ENCODE measurements around the gene OR6C75.
"Not testable (repeated sequence)": the region's sequence is repeated elsewhere in the genome, so short reads cannot be mapped to it uniquely, and the experiment has no call there.

Gene OR6C75

GRCh38 chr12:55362675-55363074 lies at the start of gene OR6C75:
Gene OR6C75 (plus strand): TSS chr12:55362975. CDS start chr12:55365111, 2,136 bp downstream.
- DNase-seq (ENCODE audit: low read depth in 2 of 2), result no peak

GRCh38 chr12:55314043-55314442 lies 48.7 kb upstream of the OR6C75 start, which contains the start of gene OR6C1:
Gene OR6C1 (plus strand): TSS chr12:55314343. CDS start chr12:55320600, 6,257 bp downstream.
- DNase-seq (ENCODE audit: low read depth in 2 of 2), result no peak

DNA sequence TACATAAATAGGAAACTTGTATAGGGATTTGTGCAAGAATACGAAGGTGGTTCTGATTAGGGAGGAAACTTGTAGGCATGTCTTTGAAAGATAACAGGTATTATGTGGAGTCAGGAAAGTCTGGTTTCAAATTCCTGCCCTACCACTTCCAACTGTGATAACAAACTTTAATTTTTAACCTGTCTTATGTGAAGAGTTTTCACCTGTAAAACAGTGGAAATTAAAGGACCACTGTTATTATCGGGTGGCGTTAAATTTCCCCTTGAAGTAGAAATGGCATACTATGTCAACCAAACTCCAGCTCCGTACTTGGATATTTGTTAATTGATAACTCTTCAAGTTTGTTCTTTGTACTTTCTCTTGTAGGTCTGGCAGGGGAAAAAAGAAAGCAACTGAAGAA lies 42.6 kb upstream of the OR6C75 start:
- DNase-seq (ENCODE audit: low read depth in 2 of 2), result no peak

DNA sequence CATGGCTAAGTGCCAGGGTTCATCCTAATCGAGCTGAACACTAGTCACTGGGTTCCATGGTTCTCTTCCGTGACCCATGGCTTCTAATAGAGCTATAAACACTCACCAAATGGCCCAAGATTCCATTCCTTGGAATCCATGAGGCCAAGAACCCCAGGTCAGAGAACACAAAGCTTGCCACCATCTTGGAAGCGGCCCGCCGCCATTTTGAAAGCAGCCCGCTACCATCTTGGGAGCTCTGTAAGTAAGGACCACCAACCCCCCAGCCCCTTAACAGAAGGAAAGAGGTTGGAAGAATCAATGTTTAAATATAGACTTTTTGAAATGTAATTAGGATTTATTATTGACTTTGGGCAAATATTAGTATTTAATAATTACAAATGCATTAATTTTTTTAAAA lies 37.0 kb upstream of the OR6C75 start:
- not testable (repeated sequence) for DNase-seq (ENCODE audit: low read depth in 2 of 2)

- no peak for DNase-seq (ENCODE audit: low read depth in 2 of 2)
These were observed 32.3 kb upstream of the OR6C75 start, which contains the start of gene OR6C3 for GRCh38 chr12:55330446-55330845. Gene OR6C3 (plus strand): TSS chr12:55330746. CDS start chr12:55331701, 955 bp downstream.

DNA sequence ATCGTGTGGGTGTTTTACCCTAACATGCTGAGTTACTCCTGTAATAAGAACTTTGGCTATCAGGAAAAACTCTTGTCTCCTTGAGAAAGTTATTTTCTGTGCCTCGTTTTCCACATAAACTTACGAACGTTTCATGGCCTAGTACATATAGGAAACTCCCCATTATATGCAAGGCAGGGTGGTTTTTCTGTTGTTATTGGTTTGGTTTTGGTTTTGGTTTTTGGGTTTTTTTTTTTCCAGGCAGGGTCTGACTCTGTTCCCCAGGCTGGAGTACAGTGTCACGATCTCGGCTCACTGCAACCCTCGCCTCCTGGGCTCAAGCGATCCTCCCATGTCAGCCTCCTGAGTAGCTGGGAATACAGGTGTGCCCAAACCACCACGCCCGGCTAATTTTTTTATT lies 26.8 kb upstream of the OR6C75 start:
- DNase-seq (ENCODE audit: low read depth in 2 of 2), result no peak

GRCh38 chr12:55355338-55355737 lies 7.4 kb upstream of the OR6C75 start:
- DNase-seq (ENCODE audit: low read depth in 2 of 2), result not testable (repeated sequence)

DNA sequence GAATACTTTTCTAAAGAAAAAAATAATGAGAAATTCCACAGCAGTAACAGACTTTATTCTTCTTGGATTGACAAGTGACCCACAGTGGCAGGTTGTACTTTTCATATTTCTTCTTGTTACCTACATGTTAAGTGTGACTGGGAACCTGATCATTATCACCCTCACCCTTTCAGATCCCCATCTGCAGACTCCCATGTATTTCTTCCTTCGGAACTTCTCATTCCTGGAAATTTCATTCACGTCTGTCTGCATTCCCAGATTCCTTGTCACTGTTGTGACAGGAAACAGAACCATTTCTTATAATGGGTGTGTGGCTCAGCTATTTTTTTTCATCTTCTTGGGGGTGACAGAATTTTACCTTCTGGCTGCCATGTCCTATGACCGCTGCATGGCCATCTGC lies 2.3 kb downstream of the OR6C75 start:
- no peak for DNase-seq (ENCODE audit: low read depth in 2 of 2)

GRCh38 chr12:55372521-55372920 lies 9.7 kb downstream of the OR6C75 start:
- DNase-seq (ENCODE audit: low read depth in 2 of 2), result no peak

DNA sequence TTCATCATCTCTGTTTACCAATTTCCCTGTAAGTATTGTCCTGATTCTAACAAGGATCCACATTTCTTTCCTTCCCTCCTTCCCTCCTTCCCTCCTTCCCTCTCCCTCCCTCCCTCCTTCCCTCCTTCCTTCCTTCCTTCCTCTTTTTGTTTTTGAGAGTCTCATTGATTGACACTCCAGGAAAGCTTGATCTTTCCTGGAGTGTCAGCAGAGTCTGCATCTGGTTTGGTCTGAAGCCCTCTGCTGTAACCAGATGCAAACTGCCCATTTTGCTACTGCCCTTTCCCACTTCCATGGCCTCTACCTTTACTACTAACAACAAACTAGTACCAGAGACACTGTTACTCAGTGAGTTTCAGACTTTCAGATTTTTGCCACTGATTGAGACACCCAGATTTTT lies 23.1 kb downstream of the OR6C75 start:
- no peak for DNase-seq (ENCODE audit: low read depth in 2 of 2)

DNA sequence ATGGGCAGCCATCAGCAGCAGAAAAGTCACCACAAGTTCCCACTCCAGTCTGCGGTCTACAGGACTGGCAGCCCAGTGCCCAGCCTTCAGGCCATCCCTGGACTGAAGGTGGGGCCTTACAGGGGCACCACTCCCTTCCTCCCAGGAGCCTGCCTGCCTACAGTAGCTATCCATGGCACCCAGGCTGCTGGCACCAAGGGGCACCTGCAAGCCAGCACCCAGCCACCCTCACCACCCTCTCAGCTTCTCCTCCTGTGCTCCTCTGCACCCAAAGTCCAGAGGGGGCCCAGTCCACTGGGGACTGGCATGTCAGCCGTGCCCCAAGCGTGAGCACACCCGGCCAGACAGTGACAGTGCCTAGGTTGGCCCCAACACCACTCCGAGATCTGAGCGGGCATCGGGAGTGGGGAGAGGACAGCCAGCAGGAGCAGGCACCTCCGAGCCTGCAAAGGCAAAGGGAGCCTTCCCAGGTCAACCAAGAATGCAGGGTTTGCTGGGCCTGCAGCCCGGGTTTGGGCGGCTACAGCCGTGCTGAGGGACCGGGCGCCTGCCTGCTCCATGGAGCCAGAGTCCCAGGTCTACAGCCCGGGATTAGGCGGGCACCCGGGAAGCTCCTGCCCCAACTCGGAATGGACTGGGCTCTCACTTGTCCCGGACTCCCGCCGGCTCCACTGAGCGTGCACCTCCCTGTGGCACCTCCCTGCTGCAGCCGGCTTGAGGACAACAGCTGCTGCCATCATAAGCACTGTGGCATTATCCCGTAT lies 29.4 kb downstream of the OR6C75 start:
- DNase-seq (ENCODE audit: low read depth in 2 of 2), result no peak

- no peak for DNase-seq (ENCODE audit: low read depth in 2 of 2)
These were observed 33.6 kb downstream of the OR6C75 start for GRCh38 chr12:55396326-55396725.

DNA sequence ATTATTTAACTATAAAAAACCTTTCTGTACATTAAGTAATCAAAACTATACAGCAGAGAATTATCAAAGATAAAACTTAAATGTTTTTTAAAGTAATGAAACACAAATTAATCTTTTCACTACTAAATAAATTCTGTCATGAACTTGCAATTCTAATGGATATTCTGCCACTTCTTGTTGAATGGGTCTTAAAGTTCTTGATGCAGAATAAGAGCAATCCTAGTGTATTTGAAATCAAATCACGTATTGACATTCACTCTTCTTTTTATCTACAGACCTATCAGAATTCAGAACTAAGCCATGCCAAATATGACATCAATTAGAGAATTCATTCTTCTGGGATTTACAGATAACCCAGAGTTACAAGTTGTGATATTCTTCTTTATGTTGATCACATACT lies 37.5 kb downstream of the OR6C75 start, which contains the start of gene OR6C65:
Gene OR6C65, plus strand, starts transcription at position 301 of the 400 bp plus-strand sequence. Its CDS starts 0 bp downstream, at position 301.
- no peak for DNase-seq (ENCODE audit: low read depth in 2 of 2)

DNA sequence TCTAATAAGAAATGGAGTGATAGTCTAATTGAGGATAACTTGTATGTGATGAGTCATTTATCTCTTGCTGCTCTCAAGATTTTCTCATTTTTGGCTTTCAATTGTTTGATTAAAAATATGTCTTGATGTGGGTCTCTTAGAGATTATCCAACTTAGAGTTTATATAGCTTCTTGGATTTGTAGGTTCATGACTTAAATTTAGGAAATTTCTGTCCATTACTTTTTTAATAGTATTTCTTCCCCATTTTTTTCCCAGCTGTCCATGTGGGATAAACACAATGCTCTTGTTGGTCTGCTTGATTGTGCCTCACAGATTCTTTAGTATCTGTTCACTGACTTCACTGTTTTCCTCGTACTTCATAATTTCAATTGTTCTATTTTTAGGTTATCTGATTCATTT lies 45.1 kb downstream of the OR6C75 start:
- no peak for DNase-seq (ENCODE audit: low read depth in 2 of 2)

DNA sequence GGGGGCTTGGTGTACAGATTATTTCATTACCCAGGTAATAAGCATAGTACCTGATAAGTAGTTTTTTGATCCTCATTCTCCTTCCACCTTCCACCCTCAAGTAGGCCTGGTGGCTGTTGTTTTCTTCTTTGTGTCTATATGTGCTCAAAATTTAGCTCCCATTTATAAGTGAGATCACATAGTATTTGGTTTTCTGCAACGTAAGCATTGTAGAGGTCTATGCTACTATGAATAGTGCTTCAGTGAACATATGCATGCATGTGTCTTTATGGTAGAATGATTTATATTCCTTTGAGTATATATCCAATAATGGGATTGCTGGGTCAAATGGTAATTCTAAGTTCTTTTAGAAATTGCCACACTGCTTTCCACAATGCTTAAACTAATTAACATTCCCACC lies 46.4 kb downstream of the OR6C75 start:
- DNase-seq (ENCODE audit: low read depth in 2 of 2), result not testable (repeated sequence)

DNA sequence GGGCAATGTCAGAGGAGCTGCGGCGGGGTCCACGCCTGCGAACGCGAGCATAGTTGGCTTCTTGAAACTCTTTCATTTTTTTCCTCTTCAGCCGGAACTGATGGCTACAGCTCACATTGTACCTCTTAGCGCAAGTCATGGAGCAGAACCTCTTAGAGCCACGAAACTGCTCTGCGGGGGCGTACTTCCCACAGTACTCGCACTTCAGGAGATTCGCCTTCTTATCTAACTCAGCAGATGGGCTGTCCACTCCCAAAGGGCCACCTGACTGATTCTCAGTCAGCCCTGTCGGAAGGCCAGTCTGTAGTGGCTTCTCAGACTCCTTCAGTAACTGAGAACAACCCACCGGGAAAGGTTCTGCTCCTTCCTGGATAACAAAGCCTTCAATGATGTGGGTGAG lies 49.4 kb downstream of the OR6C75 start:
- not testable (repeated sequence) for DNase-seq (ENCODE audit: low read depth in 2 of 2)

- DNase-seq (ENCODE audit: low read depth in 2 of 2), result not testable (repeated sequence)
These were observed 51.0 kb downstream of the OR6C75 start for GRCh38 chr12:55413498-55414388.

- DNase-seq (ENCODE audit: low read depth in 2 of 2), result not testable (repeated sequence)
These were observed 51.6 kb downstream of the OR6C75 start for GRCh38 chr12:55414396-55414823.

DNA sequence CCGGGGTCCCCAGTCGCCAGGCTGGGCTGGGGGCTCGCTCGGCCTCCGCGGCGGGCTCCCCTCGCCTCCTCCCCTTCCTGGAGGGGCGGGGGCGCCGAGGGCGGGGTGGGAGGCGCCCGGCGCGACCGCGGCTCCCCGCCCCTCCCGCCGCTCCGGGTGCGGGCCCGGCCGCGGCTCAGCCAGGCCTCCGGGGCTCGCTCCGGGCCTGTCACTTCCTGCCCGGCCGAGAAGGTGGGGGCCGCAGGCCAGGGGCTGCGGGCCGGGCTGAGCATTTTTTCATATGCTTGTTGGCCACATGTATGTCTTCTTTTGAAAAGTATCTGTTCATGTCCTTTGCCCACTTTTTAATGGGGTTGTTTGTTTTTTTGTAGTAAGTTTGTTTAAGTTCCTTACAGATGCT lies 52.1 kb downstream of the OR6C75 start:
- DNase-seq (ENCODE audit: low read depth in 2 of 2), result not testable (repeated sequence)

DNA sequence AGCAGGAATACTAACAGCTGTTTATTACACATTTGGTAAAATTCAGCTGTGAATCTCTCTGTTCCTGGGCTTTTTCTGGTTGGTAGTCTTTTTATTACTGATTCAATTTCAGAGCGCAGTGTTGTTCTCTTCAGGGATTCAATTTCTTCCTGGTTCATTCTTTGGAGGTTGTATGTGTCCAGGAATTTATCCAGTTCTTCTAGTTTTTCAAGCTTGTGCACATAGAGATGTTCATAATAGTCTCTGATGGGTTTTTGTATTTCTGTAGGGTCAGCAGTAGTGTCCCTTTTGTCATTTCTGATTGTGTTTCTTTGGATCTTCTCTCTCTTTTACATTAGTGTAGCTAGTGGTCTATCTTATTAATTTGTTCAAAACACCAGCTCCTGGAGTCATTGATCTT lies 54.2 kb downstream of the OR6C75 start:
- DNase-seq (ENCODE audit: low read depth in 2 of 2), result no peak

Measured in stimulated activated CD8-positive, alpha-beta memory T cell treated with anti-CD3 and anti-CD28 coated beads, Interleukin-7, amount 100 ng/mL, for 4 hours (primary cell).